Erythroblast (primary cell): Measurements from ENCODE around the gene ABHD12.

Experiments
- GATA1 ChIP-seq: IDR thresholded peaks from 2 replicates; pipeline ENCODE4 v1.6.1; 2011; ENCODE audit warnings: low read depth, mild to moderate bottlenecking, control low read depth, low read length, moderate library complexity
- POLR2A ChIP-seq: IDR thresholded peaks from 2 replicates; pipeline ENCODE4 v1.6.1; 2011; ENCODE audit warnings: mild to moderate bottlenecking, low read length

DNA sequence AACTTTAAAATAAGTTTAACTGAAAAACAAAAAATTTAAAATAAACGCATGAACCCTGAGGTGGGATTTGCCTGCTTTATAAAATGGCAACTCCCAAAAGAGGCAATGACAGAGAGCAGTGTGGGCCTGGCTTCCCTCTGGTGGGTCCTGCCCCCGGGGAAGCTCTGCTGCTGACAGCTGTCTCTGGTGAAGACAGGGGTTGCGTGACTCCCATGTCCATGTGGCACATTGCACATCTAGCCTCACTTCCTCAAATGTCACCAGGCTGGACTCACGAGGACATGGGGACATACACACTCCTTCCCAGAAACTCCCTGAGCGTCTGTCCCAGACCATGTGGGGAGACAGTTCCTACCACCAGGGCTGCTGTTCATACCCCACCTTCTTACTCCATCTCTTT is 66.2 kb downstream of the ABHD12 start:
- no peak for TF ChIP-seq POLR2A
- no peak for TF ChIP-seq GATA1
